Stromal cell of bone marrow (primary cell): ENCODE data around the gene VENTX.

Source experiments
- DNase-seq: peaks from one replicate; pipeline ENCODE4 v3.0.0-alpha.2; 2012; ENCODE audit warnings: low read depth

Gene VENTX

GRCh38 chr10:133272964-133273420, 35.3 kb downstream of the VENTX start:
- no peak for DNase-seq

GRCh38 chr10:133273534-133274143, 36.0 kb downstream of the VENTX start:
- no peak for DNase-seq

- DNase-seq, result no peak
Measured at GRCh38 chr10:133274751-133275683, 37.4 kb downstream of the VENTX start.

DNA sequence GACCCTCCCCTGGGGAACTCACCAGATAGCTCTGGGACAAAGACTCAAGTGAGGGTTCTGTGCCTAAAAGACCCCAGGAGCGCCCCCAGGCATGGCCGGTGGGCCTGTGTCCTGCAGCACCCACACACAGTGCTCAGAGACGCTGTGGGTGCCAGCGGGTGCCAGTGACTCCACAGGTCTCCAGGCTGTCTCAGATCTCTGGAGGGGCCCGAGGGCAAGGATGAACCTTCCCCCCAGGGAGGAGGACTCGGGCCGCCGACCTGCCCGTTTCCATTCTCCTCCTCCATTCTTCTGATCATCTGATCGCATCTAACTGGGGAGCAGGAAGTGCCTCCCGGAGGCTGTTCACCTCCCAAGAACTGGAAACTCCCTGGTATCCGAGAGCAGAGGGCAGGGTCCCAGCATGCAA, 38.0 kb downstream of the VENTX start:
- DNase-seq, result no peak

- no peak for DNase-seq
Measured at GRCh38 chr10:133276100-133276434, 38.4 kb downstream of the VENTX start.

DNA sequence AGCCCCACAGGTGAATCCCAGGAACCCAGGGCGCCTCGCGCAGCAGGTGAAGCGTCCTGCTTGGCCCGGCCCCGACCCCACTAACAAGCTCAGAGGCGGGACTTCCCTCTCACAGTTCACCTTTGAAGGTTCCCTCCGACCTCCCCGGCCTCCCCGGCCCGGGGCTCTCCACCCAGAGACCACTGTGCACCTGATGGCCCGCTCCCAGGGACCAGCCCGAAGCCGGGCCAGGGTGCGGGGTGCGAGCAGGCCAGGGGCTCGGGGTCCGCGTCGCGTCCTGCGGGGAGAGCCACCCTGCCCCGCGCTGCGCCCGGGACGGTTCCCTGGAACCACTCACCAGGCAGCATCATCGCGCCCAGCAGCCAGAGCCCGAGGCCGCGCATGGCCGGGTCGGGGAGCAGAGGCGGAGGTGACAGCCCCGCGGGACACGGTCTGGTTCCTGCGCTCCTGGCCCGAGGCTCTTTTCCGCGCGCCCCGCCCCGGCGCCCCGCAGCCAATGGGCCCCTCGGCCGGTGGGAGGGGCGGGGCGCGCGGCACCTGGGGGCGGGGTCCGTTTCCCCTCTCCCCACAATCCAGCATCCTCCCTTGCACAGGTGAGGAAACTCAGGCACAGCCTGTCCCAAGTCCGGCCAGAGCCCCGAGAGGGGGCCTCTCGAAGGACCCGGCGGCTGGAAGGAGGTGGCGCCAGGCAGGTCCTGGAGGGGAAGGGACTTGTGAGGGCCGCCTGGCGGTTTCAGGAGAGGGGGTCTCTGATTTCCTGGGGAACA, 39.0 kb downstream of the VENTX start, which contains the start of gene ADAM8:
Gene ADAM8 (minus strand): TSS at position 434 of the 767 bp plus-strand sequence. CDS start 51 bp downstream, at position 383.
- no peak for DNase-seq

GRCh38 chr10:133277277-133277992, 39.8 kb downstream of the VENTX start:
- no peak for DNase-seq

DNA sequence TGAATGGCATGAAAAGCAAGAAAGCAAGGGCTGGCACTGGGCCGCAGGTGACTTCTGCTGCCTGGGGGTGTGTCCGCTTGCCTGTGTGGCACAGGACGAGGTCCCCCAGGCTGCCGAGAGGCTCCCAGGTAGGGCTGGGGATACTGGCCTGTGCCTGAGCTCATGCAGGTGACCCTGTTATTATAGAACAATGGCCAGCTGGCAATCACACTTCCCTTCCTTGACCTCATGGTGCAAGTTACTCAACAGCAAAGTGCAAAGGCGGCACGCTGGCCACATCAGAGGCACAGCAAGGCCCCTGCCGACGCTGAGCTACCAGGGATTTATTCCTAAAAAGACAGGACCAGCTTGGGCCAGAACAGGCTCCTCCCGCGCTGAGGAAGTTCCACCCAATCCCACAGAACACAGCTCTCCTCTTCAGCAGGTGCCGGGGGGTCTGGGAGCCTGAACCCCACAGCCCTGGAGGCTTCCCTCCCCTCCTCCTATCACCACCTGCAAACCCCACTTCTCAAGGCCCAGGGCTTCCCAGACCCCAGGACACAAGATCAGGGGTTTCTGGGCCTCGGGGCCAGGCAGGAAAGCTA, 40.4 kb downstream of the VENTX start:
- no peak for DNase-seq

DNA sequence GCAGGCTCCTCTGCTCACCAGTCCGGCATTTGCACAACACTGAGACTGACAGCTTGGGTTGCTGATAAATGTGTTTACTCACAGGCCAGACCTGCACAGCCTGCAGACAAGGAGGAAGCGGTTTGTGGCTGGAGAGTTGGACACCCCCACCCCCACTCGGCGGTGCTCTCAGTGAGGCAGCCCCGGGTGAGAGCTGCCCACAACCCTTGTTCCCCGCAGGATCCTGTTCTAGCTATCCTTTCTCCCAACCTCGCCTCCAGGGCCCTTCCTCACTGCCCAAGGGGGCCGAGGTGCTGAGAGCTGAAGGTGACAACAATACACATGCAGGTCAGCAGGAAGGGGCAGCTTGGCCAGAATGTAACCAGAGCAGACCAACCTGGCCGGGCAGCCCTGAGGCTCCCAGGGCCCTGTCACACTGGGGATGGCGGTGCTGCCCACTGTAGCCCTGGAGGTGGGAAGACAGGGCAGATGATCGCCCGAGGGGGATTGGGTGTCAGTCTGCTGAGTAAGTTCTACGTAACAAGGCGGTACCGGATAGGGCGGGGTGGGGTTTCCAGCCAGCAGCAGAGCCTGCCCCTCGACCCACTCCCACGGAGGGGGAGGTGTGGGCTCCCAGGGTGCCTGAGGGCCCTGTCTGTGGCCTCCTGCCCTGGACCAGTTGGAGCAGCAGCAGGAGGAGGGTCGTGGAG, 41.1 kb downstream of the VENTX start:
- DNase-seq, result no peak

- no peak for DNase-seq
Measured at GRCh38 chr10:133279326-133280226, 41.9 kb downstream of the VENTX start.

DNA sequence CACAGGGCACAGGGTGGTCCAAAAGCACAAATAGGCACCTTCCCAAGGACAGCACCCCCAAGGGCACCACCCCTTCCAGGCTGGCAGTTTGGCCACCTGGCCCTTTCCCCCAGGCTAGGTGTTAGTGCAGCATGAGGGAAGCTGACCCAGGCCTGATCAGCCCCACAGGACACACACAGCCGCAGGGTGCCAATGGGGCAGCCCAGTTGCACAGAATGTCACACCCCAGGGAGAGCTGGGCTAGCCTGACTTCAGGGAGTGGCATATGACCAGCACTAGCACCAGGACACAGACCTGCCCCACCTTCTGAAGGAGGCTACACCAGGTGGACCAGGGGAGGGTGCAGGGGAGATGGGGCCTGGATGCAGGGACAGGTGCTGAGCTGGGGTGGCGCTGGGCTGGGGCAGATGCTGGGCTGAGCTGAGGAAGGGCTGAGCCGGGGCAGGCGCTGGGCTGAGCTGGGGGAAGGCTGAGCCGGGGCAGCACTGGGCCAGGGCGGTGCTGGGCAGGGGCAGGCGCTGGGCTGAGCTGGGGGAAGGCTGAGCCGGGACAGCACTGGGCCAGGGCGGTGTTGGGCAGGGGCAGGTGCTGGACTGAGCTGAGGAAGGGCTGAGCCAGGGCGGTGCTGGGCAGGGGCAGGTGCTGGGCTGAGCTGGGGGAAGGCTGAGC, 42.9 kb downstream of the VENTX start:
- no peak for DNase-seq

DNA sequence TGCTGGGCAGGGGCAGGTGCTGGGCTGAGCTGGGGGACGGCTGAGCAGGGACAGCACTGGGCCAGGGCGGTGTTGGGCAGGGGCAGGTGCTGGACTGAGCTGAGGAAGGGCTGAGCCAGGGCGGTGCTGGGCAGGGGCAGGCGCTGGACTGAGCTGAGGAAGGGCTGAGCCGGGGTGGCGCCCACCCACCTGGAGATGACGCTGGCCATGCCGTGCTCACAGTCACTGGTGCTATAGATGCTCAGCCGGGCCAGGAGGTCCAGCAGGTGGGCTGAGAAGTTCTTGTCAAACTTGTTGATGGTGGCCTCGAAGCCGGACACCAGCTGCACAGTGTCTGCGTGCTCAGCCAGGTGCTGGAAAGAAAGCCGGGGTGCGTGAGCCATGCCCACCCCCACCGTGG, 43.4 kb downstream of the VENTX start:
- DNase-seq, result no peak

- DNase-seq, result no peak
Measured at GRCh38 chr10:133281628-133282372, 44.1 kb downstream of the VENTX start.

DNA sequence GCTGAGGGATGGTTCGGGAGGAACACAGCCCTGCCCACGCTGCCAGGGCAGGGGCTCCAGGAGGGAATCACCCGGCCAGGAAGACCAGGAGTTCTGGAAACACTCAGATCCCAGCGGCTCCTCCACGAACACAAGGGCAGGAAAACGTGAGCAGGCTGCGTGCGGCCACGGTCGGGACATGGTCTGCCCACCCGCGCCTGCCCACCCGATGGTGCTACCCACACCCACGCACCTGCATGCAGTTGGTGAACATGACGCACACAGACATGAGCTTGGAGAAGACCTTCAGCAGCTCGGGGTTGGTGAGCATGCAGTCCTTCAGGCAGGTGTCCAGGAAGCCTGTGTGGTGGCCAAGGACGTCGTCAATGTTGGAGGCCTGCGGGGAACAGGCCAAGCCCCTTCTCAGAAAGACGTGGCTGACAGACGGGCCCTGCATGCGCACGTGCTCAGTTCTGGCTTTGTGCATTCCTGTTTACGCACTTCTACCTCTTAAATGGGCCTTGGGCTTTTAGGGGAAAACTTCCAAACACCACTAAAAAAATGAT, 45.3 kb downstream of the VENTX start:
- DNase-seq, result no peak

GRCh38 chr10:133283931-133284330, 46.3 kb downstream of the VENTX start:
- no peak for DNase-seq

GRCh38 chr10:133285217-133285616, 47.6 kb downstream of the VENTX start:
- DNase-seq, result no peak

- no peak for DNase-seq
Measured at GRCh38 chr10:133286366-133286765, 48.7 kb downstream of the VENTX start.

GRCh38 chr10:133287832-133288500, 50.3 kb downstream of the VENTX start:
- no peak for DNase-seq
